Measurements from ENCODE around the gene GMCL2.

GMCL2 gene

DNA sequence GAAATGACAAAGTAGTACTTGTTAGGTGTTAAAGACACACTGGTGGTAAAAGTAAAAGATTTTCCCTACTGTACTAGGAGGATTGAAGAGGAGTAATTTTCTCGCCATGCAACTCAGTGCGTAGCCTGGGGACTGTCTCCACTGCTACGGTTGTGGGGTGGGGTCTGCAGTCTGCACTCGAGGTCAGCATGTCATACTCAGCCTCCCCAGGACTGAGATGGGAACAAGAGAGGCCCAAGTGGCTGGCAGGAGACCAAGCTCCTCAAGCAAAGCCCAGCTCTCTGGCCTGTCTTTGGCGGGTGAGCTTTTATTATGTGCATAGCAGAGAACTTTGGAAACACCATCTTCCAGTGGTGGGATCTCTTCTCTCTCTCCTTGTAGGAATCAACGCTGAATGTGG is 43.9 kb downstream of the GMCL2 start:
- no peak for DNase-seq (ENCODE audit: low spot score)

DNA sequence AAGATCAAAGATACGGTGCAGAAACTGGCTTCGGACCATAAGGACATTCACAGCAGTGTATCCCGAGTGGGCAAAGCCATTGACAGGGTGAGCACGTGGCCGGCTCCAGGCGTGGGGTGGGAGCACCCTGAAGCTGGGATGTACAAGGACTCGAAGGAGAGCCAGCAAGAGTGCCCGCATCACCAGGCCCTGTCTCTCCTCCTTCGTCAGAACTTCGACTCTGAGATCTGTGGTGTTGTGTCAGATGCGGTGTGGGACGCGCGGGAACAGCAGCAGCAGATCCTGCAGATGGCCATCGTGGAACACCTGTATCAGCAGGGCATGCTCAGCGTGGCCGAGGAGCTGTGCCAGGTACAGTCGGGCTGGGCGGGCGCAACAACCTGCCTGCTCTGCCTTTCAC is 44.5 kb downstream of the GMCL2 start:
- DNase-seq (ENCODE audit: low spot score): no peak

DNA sequence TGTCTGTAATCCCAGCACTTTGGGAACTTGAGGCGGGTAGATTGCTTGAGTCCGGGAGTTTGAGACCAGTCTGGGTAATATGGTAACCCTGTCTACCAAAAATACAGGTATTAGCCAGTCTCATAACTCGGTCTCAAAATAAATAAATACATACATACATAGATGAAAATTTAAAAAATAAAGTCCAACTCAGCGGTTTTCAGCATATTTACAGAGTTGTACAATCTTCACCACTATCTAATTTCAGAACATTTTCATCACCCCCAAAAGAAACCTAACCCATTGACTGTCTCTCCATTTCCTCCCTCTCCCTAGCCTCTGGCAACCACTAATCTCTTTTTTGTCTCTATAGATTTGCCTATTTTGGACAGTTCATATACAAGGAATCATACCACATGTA is 45.6 kb downstream of the GMCL2 start:
- no peak for DNase-seq (ENCODE audit: low spot score)

DNA sequence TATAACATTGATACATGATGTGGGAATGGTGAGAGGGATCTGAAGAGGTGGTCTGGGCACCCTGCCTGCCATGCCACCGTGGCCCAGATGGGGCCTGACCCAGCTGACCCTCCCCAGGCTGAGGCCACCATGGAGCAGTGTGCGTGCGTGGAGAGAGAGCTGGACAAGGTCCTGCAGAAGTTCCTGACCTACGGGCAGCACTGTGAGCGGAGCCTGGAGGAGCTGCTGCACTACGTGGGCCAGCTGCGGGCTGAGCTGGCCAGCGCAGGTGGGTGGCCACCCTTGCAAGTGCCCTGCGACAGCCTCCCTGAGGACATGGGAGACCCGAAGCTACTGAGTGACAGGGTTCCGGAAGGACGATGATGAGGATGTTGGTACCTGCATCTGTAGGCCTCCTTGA is 49.2 kb downstream of the GMCL2 start:
- no peak for DNase-seq (ENCODE audit: low spot score)

DNA sequence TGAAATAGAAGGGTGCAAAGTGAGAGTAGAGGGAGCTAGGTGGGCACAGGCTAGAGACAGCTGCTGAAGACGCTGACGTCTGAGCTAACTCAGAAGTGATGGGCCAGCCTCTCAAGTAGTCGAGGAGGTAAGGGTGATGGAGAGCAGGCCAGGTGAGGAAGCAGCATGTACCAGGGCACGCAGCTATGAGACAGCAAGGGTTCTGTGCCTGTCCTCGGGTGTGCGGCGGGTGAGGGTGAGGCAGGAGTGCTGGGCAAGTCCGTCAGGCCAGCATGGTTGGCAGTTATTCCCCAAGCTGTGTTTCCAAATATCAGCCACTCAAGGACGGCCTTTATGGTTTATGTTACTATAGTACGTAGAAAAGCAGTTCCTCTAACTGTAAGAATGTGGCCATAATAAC is 50.2 kb downstream of the GMCL2 start:
- DNase-seq (ENCODE audit: low spot score): no peak
